ENCODE results near the gene SLIT1.

DNA sequence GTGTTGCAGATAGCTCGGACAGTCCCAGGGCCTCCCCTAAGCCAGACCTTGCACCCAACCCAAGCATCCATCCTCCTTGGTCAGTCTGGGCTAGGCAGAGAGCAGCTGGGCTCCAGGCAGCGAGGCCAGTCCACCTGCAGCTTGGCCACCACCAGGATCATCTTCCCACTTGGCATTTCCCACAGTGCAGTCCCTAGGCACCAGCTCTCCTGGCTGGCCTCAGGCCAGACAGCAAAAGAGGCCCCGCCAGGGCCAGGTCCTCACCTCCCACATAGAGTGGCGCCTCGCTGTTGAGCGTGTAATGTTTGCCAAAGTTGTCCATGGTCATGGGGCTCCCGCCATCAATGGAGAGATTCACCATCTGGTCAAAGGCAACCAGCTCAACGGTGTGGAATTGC is 182.0 kb downstream of the SLIT1 start:
- TF ChIP-seq POLR2A (IDR thresholded peaks at IDR 0.05): no peak
- TF ChIP-seq, protein P1, sequence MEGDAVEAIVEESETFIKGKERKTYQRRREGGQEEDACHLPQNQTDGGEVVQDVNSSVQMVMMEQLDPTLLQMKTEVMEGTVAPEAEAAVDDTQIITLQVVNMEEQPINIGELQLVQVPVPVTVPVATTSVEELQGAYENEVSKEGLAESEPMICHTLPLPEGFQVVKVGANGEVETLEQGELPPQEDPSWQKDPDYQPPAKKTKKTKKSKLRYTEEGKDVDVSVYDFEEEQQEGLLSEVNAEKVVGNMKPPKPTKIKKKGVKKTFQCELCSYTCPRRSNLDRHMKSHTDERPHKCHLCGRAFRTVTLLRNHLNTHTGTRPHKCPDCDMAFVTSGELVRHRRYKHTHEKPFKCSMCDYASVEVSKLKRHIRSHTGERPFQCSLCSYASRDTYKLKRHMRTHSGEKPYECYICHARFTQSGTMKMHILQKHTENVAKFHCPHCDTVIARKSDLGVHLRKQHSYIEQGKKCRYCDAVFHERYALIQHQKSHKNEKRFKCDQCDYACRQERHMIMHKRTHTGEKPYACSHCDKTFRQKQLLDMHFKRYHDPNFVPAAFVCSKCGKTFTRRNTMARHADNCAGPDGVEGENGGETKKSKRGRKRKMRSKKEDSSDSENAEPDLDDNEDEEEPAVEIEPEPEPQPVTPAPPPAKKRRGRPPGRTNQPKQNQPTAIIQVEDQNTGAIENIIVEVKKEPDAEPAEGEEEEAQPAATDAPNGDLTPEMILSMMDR (IDR thresholded peaks at IDR 0.05): no peak
